HG03108 (cell line): ENCODE measurements around the gene VCL.
A peak's percentile ranks its signal among the peaks of the same experiment; 100 is the strongest.
"Not testable (repeated sequence)": the region's sequence is repeated elsewhere in the genome, so short reads cannot be mapped to it uniquely, and the experiment has no call there.

Experiments
- ATAC-seq: cut with Tn5 transposase; IDR thresholded peaks from one replicate; pipeline ENCODE4 v1.9.1; 2021; ENCODE audit warnings: moderate library complexity; ENCODE audit not compliant: unreplicated experiment

The VCL gene

GRCh38 chr10:73997787-73998622 is at the start of gene VCL:
Gene VCL (plus strand): TSS chr10:73998116. CDS start chr10:73998208, 92 bp downstream.
- ATAC-seq: peak; percentile 97

- ATAC-seq: no peak
These were observed 48.8 kb upstream of the VCL start for GRCh38 chr10:73948947-73949633.

GRCh38 chr10:73950155-73950948 is 47.6 kb upstream of the VCL start:
- ATAC-seq: no peak

- no peak for ATAC-seq
These were observed 44.3 kb upstream of the VCL start for GRCh38 chr10:73953665-73954064.

- no peak for ATAC-seq
These were observed 43.2 kb upstream of the VCL start for GRCh38 chr10:73954737-73955136.

GRCh38 chr10:73955719-73956118 is 42.2 kb upstream of the VCL start:
- ATAC-seq: no peak

- ATAC-seq: peak; percentile 53
These were observed 41.2 kb upstream of the VCL start for GRCh38 chr10:73956476-73957359.

- ATAC-seq: no peak
These were observed 38.3 kb upstream of the VCL start for GRCh38 chr10:73959484-73960243.

GRCh38 chr10:73962386-73962785 is 35.5 kb upstream of the VCL start:
- ATAC-seq: no peak

- not testable (repeated sequence) for ATAC-seq
These were observed 34.4 kb upstream of the VCL start for GRCh38 chr10:73963533-73963932.

GRCh38 chr10:73964743-73965142 is 33.2 kb upstream of the VCL start:
- no peak for ATAC-seq

- ATAC-seq: not testable (repeated sequence)
These were observed 32.5 kb upstream of the VCL start for GRCh38 chr10:73965267-73965889.

- no peak for ATAC-seq
These were observed 31.8 kb upstream of the VCL start for GRCh38 chr10:73965890-73966768.

GRCh38 chr10:73967022-73967429 is 30.9 kb upstream of the VCL start:
- ATAC-seq: no peak

GRCh38 chr10:73967544-73967943 is 30.4 kb upstream of the VCL start:
- ATAC-seq: no peak

GRCh38 chr10:73968098-73968521 is 29.8 kb upstream of the VCL start:
- no peak for ATAC-seq

GRCh38 chr10:73969224-73969841 is 28.6 kb upstream of the VCL start:
- ATAC-seq: no peak

GRCh38 chr10:73970845-73971244 is 27.1 kb upstream of the VCL start:
- ATAC-seq: no peak
